Measurements from ENCODE around the gene S100A5.
A peak's percentile ranks its signal among the peaks of the same experiment; 100 is the strongest.

The S100A5 gene

DNA sequence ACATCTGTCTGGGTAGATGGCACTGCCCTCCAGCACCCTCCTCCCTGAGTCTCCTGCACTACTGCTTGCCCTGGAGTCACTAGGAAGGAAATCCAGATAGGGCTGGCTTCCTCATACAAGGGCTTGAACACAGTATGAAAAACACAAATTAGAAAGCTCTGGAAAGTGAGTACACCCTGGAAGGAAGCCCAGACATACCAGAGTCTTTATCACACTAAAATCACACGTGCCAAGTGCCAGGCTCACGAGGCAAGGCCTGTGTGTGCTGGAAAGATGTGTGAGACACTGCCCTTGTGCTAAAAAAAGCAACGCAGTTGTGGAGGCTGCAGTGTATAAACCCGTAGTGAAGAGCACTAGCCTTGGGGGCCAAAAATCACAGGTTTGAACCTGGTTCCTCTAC is 52.0 kb downstream of the S100A5 start:
- no peak overlapping the region for H3K4me3 ChIP-seq
- H3K27ac ChIP-seq = peak overlapping the region in 3 of 21 experiments; percentile 8 to 86 (median 50)

GRCh38 chr1:153487707-153488106 is 53.0 kb downstream of the S100A5 start:
- H3K4me3 ChIP-seq = no peak overlapping the region

More at GRCh38 chr1:153487707-153488106, 53.0 kb downstream of the S100A5 start:
- no peak overlapping the region for H3K27ac ChIP-seq
